Fibroblast of gingiva (primary cell): ENCODE data around the gene ZNF428.
"Not testable (repeated sequence)": the region's sequence is repeated elsewhere in the genome, so short reads cannot be mapped to it uniquely, and the experiment has no call there.

ENCODE experiments used
- DNase-seq: peaks from one replicate; pipeline ENCODE4 v3.0.0-alpha.2; 2011; ENCODE audit warnings: low read depth

ZNF428 gene

GRCh38 chr19:43639519-43640423 is 20.3 kb upstream of the ZNF428 start, which contains the start of gene CADM4:
CADM4 (minus strand) TSS chr19:43639850; CDS start chr19:43639790, 60 bp downstream.
- DNase-seq, result no peak

GRCh38 chr19:43638995-43639518 is 19.6 kb upstream of the ZNF428 start:
- no peak for DNase-seq

- no peak for DNase-seq
Measured at GRCh38 chr19:43638214-43638994, 19.0 kb upstream of the ZNF428 start.

- DNase-seq, result no peak
Measured at GRCh38 chr19:43636121-43636683, 16.8 kb upstream of the ZNF428 start.

GRCh38 chr19:43635561-43635940 is 16.1 kb upstream of the ZNF428 start:
- DNase-seq, result not testable (repeated sequence)

- no peak for DNase-seq
Measured at GRCh38 chr19:43634872-43635560, 15.6 kb upstream of the ZNF428 start.

- no peak for DNase-seq
Measured at GRCh38 chr19:43634506-43634871, 15.1 kb upstream of the ZNF428 start.

GRCh38 chr19:43634068-43634467 is 14.6 kb upstream of the ZNF428 start:
- DNase-seq, result no peak

- no peak for DNase-seq
Measured at GRCh38 chr19:43633520-43633919, 14.1 kb upstream of the ZNF428 start.

GRCh38 chr19:43631491-43631890 is 12.1 kb upstream of the ZNF428 start:
- DNase-seq, result no peak

- no peak for DNase-seq
Measured at GRCh38 chr19:43628646-43629326, 9.4 kb upstream of the ZNF428 start.

- DNase-seq, result no peak
Measured at GRCh38 chr19:43626838-43627237, 7.4 kb upstream of the ZNF428 start.

- no peak for DNase-seq
Measured at GRCh38 chr19:43625918-43626579, 6.6 kb upstream of the ZNF428 start.

- DNase-seq, result no peak
Measured at GRCh38 chr19:43624933-43625332, 5.5 kb upstream of the ZNF428 start.

- no peak for DNase-seq
Measured at GRCh38 chr19:43623889-43624670, 4.7 kb upstream of the ZNF428 start.

- no peak for DNase-seq
Measured at GRCh38 chr19:43622956-43623355, 3.5 kb upstream of the ZNF428 start.

GRCh38 chr19:43622070-43622469 is 2.6 kb upstream of the ZNF428 start:
- no peak for DNase-seq

- no peak for DNase-seq
Measured at GRCh38 chr19:43620061-43621001, 902 bp upstream of the ZNF428 start.

- no peak for DNase-seq
Measured at GRCh38 chr19:43618921-43619261, 538 bp downstream of the ZNF428 start.
